Muscle layer of colon (tissue), 2 donors: ENCODE data around the gene NAMPT.

Experiments used
- H3K27ac ChIP-seq: one replicate; pipeline ENCODE4 v1.7.0; 2013; ENCODE audit warnings: low read depth, mild to moderate bottlenecking, low read length, moderate library complexity
- H3K27me3 ChIP-seq, 2 donors: one replicate each; pipeline ENCODE4 v1.7.0; 2013; ENCODE audit warnings: low read length in 2 of 2, mild to moderate bottlenecking in 2 of 2; ENCODE audit not compliant: insufficient read depth in 2 of 2, control insufficient read depth in 1 of 2
- H3K36me3 ChIP-seq: one replicate; pipeline ENCODE4 v1.7.0; 2013; ENCODE audit warnings: mild to moderate bottlenecking, low read length; ENCODE audit not compliant: insufficient read depth
- H3K4me1 ChIP-seq: one replicate; pipeline ENCODE4 v1.7.0; 2013; ENCODE audit warnings: mild to moderate bottlenecking, low read length; ENCODE audit not compliant: insufficient read depth
- H3K4me3 ChIP-seq, 2 donors: one replicate each; pipeline ENCODE4 v1.7.0; 2013; ENCODE audit warnings: low read length in 2 of 2, low read depth in 1 of 2, mild to moderate bottlenecking in 1 of 2, moderate library complexity in 1 of 2
- H3K9ac ChIP-seq: one replicate; pipeline ENCODE4 v1.7.0; 2013; ENCODE audit warnings: low read length
- H3K9me3 ChIP-seq: one replicate; pipeline ENCODE4 v1.7.0; 2013; ENCODE audit warnings: mild to moderate bottlenecking, low read length
- donor health status: abdominal sarcoma.
- donor health status: Adenocarcinoma of cecum.

Gene NAMPT

DNA sequence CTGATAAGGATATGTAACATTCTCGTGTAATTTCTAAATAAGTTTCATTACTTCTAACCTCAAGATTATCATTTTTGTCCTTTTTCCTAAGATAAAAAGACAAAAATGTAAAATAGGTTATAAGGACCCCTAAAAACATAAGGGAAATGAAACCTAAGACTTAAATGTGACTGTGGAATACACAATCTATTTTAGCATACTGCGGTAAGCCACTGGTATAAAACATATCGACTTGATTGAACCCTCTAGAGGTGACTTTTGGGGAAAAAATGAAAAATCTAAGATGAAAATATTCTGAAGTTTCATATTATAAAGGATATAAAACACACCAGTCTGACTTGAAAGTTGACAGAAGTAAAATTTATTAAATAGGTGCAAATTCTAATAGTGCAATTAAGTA is 1.9 kb downstream of the NAMPT start:
- no peak overlapping the region for H3K27ac ChIP-seq
- H3K9ac ChIP-seq: no peak overlapping the region

DNA sequence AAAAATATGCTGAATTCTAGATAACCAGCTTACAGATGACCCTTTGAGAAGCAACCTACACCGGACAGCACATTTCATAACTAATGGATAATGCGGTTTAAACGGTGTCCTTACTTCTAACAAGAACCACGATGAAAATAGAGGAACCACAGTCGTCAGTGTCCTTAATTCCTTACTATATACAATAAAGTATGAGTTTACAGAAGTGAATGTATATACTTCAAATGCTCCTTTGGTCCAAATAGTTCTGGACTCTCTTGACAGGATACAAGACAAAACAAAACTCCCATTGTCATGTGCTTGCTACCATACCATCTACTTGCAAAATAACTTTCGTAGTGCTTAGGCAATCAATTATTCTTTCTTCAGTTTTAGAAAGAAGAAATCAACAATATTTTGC is 2.4 kb downstream of the NAMPT start:
- Histone ChIP-seq H3K36me3 (no peaks in the 10 kb centered on the region), H3K27me3 (no peaks in the 10 kb centered on the region), H3K4me1 (peaks cover 17% of the 10 kb centered on the region), H3K9ac (no peak overlapping the region), H3K27ac (no peak overlapping the region), H3K4me3 (no peak overlapping the region), H3K9me3 (no peaks in the 10 kb centered on the region)

More for the DNA sequence above, 1.9 kb downstream of the NAMPT start:
- Histone ChIP-seq H3K4me3 (no peak overlapping the region), H3K36me3 (no peaks in the 10 kb centered on the region), H3K27me3 (no peaks in the 10 kb centered on the region), H3K4me1 (peaks cover 17% of the 10 kb centered on the region), H3K9me3 (no peaks in the 10 kb centered on the region)

DNA sequence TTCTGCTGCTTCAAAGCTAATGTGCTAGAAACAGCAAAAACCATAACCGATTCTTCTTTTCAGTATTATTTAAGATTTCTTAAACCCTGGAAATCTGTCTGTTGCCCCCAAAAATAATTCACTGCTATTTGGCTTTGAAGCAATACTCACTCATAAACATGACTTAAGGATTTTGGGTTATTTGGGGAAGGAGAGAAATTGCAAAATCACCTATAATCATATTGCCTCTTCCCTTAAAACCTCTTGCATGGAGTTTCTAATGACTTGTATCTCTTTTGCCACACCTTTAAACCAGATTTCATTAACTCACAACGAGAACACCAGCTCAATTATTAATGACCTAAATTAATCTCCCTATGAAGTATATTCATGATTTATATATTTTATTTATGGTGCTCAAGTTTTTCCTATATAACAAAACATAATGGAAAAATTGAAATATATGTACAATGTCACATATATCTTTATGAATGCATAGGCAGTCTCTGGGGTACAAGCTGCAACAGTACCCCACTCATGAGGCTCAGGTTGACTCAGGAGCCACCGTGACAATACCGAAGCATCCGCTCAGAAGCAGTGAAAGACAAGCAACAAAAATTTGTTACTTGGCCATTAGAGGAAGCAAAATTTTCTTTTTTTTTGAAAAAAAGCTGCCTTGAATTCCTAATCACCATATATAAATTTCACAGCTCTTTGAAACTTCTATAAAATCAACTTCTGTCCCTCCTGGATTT is 3.0 kb downstream of the NAMPT start:
- Histone ChIP-seq H3K9me3 (no peaks in the 10 kb centered on the region), H3K36me3 (no peaks in the 10 kb centered on the region), H3K27ac (no peak overlapping the region), H3K9ac (no peak overlapping the region), H3K4me3 (no peak overlapping the region), H3K4me1 (peaks cover 17% of the 10 kb centered on the region), H3K27me3 (no peaks in the 10 kb centered on the region)

DNA sequence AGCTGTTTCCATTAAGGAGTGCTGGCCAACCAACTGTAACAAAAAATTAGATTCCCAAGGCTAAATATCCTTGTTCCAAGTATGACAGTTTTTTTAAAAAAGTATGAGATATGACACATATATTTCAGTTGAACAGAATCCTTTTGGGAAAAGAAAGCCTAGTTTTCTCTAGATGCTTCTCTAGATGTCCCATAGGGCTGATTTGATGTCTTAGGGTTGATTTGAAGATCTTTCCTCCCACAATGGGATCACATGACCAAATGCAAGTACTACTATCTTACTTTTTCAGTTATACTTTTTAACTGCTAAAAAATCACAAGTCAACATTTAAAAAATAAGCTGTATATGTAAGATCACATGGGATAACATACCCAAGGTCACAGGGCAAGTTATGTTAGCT is 3.7 kb downstream of the NAMPT start:
- Histone ChIP-seq H3K9me3 (no peaks in the 10 kb centered on the region), H3K4me3 (no peak overlapping the region), H3K4me1 (peaks cover 17% of the 10 kb centered on the region), H3K9ac (no peak overlapping the region), H3K27me3 (no peaks in the 10 kb centered on the region), H3K36me3 (peaks cover 6% of the 10 kb centered on the region), H3K27ac (no peak overlapping the region)

DNA sequence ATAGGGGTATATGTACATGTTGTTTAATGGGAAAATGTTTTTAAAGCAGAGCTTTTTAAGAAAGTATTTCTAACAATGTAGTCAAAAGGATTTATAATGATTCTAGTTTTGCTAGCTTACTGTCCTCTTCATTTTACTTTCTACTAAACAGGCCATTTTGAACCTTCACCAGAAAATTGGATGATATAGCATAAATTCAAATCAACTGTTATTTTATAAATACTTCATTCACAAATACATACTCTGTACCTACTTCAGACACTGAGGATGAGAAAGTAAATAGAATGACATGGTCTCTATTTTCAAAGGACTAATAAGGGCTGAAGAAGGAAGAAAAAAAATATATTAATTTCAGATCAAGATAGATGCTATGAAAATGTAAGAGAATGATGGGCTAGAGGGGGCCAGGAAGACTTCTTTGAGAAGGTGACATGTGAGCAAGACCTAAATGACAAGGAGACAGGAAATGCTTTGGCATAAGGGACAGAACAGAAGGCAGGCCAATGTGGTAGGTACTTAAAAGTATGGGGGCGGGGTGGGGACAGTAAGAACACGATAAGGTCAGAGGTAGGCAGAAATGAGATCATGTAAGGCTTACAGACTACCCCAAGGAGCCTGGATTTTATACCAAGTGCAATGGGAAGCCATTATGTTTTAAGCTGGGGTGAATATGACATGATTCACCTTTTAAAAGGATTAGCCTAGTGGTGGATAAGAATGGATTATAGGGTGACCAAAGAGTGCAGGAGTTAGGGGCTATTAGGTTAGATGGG is 5.2 kb downstream of the NAMPT start:
- Histone ChIP-seq H3K4me3 (no peak overlapping the region), H3K27me3 (no peaks in the 10 kb centered on the region), H3K27ac (no peak overlapping the region), H3K9ac (no peak overlapping the region), H3K36me3 (peaks cover 17% of the 10 kb centered on the region), H3K4me1 (peaks cover 17% of the 10 kb centered on the region), H3K9me3 (no peaks in the 10 kb centered on the region)

DNA sequence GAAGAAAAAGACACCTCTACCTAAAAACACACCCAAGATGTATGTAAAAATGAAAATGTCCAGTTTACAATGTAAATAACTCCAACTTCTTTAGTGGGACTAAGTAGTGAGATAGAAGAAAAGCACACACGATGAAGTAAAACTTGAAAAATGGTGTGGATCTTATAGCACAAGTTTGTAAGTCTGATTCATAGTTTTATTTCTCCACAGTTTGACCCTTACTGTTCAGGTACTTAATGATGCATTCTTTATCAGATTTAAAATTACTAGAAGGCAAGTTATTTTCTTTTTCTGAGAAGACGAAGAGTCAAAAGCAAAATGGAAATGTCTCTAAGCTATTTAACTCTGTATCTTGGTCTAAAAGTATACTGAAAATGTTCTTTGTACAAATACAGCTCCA is 6.1 kb downstream of the NAMPT start:
- H3K4me1 ChIP-seq: peaks cover 16% of the 10 kb centered on the region

DNA sequence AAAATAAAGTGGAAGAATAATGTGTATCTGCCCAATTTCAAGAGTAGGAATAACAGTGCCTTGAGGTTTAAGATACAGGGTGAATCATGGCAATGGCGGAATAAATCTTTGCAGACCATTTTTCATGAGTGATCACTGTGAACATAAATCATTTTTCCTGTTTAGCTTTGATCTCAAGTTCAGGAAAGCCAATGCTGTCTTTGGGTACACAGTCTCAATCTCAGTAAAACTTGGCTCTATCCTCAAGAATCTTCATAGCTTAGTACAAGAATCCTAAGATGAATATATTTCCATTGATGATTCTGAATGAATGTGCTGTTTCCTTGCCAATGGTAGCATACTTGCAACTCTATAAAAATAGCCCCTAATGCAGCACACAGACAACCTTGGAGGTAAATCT is 6.8 kb downstream of the NAMPT start:
- H3K27me3 ChIP-seq: no peaks in the 10 kb centered on the region
- H3K4me1 ChIP-seq: peaks cover 11% of the 10 kb centered on the region
- no peak overlapping the region for H3K27ac ChIP-seq
- no peaks in the 10 kb centered on the region for H3K9me3 ChIP-seq
- H3K36me3 ChIP-seq: peaks cover 25% of the 10 kb centered on the region
- H3K9ac ChIP-seq: no peak overlapping the region
- no peak overlapping the region for H3K4me3 ChIP-seq

More for the DNA sequence above, 6.1 kb downstream of the NAMPT start:
- H3K27me3 ChIP-seq: no peaks in the 10 kb centered on the region
- no peak overlapping the region for H3K4me3 ChIP-seq
- H3K9me3 ChIP-seq: no peaks in the 10 kb centered on the region
- H3K27ac ChIP-seq: no peak overlapping the region
- peaks cover 19% of the 10 kb centered on the region for H3K36me3 ChIP-seq
- no peak overlapping the region for H3K9ac ChIP-seq

DNA sequence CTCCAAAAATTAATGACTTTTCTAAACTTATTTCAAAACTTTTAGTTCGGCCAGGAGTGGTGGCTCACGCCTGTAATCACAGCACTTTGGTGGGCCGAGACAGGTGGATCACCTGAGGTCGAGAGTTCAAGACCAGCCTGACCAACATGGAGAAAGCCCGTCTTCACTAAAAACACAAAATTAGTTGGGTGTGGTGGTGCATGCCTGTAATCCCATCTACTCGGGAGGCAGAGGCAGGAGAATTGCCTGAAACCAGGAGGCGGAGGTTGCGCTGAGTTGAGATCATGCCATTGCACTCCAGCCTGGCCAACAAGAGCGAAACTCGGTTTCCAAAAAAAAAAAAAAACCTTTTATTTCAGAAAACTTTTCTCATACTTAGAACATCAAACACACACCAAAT is 8.3 kb downstream of the NAMPT start:
- Histone ChIP-seq H3K4me3 (no peak overlapping the region), H3K9me3 (no peaks in the 10 kb centered on the region), H3K27ac (no peak overlapping the region), H3K36me3 (peaks cover 32% of the 10 kb centered on the region), H3K9ac (no peak overlapping the region), H3K27me3 (no peaks in the 10 kb centered on the region), H3K4me1 (peaks cover 5% of the 10 kb centered on the region)

DNA sequence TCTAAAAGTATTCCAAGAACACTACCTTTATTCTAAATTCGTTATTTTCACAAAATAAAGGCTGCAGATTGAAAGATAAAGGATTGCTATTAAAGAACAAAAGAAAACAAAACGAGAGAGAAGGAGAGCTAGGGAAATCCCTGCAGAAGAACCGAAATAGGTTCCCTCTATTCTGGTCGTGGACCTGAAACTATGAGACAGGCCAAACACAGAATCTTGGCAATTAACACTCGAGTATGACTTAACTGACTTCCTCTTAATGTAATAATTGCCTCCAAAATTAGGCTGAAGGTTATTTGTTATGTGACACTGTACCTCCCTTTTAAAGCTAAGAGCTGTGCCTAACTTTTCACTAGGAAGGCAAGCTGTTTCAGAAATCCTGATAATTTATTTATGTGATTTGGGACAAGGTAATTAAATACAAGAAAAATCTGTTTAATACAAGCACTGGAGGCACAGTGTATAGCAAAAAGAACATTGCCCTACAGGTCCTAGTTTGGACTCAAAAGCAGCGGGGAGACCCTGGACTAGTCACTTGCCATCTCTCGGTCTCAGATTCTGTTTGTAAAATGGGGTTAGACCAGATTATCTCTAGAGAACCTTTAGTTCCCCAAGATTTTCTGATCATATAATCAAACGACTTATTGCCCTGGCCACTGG is 11.6 kb downstream of the NAMPT start:
- H3K4me3 ChIP-seq: no peak overlapping the region
- H3K9ac ChIP-seq: no peak overlapping the region
- no peaks in the 10 kb centered on the region for H3K9me3 ChIP-seq
- H3K4me1 ChIP-seq: no peaks in the 10 kb centered on the region
- peaks cover 43% of the 10 kb centered on the region for H3K36me3 ChIP-seq
- no peak overlapping the region for H3K27ac ChIP-seq
- H3K27me3 ChIP-seq: no peaks in the 10 kb centered on the region

DNA sequence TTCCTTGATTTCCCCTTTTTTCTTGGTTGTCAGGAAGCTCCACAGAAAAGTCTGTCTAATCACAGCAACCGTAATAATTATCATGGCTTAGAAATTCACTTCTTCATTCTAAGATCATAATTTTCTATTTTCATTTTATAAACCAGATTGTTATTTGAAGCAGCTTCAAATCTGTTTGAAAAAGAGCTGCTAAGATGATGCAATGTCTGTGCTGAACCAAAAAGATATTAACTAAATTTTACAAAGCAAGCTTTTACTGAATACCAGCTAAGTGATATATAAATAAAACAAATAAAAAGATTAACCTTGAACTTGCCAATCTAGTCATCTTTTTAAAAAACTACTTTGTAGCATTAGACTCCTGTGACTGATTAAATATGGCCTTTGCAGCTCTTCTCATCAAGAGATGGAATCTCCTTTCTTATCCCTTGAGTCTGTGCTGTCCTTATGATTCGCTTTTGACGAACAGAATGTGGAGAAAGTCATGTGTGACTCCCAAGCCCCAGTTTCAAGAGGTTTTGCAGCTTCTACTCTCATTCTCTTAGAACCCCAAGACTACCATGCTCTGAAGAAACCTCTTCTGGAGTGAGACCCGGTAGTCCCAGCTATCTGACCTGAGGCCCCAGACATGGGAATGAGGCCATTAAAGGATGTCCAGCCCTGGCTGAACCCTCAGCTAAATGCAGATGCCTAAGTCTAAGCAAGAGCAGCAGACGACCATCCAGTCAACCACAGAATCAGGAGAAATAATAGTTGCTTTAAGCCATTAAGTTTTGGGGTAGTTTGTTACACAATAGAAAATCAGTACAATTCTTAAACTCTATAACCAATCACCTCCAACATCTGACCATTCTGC is 14.4 kb downstream of the NAMPT start:
- no peaks in the 10 kb centered on the region for H3K4me1 ChIP-seq
- no peaks in the 10 kb centered on the region for H3K27me3 ChIP-seq
- H3K9me3 ChIP-seq: no peaks in the 10 kb centered on the region
- no peak overlapping the region for H3K27ac ChIP-seq
- H3K9ac ChIP-seq: no peak overlapping the region
- H3K4me3 ChIP-seq: no peak overlapping the region
- H3K36me3 ChIP-seq: peaks cover 40% of the 10 kb centered on the region
